GM19035 (cell line): ENCODE measurements around the gene RNF113A.
"Not testable (repeated sequence)": the region's sequence is repeated elsewhere in the genome, so short reads cannot be mapped to it uniquely, and the experiment has no call there.

Experiments
- ATAC-seq: cut with Tn5 transposase; IDR thresholded peaks from one replicate; pipeline ENCODE4 v1.9.1; 2021; ENCODE audit not compliant: unreplicated experiment

The RNF113A gene

DNA sequence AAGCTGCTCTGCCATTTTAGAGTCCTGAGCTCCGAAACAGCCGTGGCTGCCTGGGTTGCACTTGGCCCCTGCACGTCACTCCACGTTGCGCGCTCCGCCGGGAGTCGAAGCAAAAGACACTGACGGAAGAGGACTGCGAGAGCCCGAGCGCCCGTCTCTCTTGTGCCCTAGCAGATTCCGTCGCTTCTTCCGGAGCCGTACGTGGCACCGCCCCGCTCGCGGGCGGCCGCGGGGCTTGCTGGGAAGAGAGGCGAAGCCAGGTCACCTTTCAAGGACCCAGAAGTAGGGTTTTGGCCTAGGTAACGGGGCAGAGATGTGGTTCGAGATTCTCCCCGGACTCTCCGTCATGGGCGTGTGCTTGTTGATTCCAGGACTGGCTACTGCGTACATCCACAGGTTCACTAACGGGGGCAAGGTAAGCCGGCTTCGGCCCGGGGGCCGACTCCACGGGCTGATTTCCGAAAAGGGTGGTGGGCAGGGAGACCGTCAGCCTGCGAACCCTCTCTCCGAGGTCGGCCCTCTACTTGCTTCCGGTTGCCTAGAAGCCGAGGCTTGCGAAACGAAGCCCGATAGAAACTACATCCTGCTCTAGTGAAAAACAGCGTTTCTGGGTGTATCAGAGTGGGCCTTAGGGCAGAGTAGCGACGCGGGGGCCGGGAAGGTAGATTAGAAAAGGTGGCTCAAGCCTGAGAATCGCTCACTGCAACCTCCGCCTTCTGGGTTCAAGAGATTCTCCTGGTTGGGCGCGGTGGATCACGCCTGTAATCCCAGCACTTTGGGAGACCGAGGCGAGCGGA lies at the start of gene RNF113A, which contains the start of gene NDUFA1:
Gene RNF113A, minus strand, starts transcription at position 135 of the 797 bp plus-strand sequence. Its CDS starts 120 bp downstream, at position 15.
Gene NDUFA1, plus strand, starts transcription at position 234 of the 797 bp plus-strand sequence. Its CDS starts 80 bp downstream, at position 314.
- ATAC-seq, result peak; percentile 93

DNA sequence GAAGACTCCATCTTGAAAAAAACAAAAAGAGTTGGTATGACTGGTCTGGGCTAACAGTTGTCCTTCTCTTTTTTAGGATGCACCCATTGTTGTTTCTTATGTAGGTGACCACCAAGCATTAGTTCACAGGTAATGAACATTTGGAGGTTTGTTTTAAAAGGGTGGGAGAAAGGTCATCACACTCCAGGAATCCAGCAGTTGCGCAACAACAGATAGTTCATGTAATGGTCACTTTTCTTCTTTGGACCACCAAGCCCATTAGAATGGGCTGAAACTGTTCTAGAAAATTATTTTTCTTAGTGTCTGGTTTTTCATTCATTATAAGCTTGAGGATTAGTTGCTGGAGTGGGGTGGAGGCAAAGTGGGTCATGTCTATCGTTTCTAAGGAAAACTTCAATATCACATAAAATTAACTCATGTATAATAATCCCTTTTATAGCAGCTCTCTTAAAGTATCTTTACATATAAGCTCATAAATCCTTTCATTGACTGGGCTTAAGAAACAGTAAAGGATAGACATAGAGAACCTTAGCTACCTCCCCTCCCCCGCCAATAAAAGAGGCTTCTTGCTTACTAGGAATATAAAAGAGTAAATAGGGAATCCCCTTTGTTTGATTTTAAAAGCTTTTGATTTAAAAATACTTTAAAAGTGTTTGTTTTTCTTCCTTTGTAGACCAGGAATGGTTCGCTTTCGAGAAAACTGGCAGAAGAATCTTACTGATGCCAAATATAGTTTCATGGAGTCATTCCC lies 48.5 kb upstream of the RNF113A start:
- ATAC-seq, result no peak

GRCh38 chrX:119917877-119918276 lies 46.3 kb upstream of the RNF113A start:
- no peak for ATAC-seq

DNA sequence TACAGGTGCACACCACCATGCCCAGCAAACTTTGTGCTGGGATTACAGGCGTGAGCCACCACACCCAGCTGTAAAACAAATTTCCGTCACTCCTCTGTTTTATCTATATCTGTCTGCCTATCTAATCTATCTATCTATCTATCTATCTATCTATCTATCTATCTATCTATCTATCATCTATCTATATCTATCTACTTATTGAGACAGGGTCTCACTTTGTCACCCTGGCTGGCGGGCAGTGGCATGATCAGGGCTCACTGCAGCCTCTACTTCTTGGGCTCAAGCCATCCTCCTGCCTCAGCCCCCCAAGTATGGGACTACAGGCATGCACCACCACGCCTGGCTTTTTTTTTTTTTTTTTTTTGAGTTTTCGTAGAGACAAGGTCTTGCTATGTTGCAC lies 44.8 kb upstream of the RNF113A start:
- no peak for ATAC-seq

DNA sequence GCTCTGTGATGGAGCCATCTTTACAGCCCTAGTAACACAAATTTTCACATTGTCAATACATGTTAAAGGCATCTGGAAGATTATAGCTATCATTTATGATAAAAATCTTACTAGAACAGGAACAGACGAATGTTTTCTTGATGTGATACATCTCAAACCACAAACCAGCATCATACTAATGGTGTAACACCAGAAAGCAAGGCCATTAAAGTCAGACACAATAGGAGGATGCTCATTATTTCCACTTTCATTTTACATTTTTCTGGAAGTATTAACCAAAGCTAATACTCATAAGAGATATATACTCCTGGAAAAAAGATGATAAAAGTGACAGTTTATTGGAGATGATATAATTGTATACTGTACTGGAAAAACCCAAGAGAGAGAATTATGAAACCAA lies 29.4 kb upstream of the RNF113A start:
- ATAC-seq, result no peak

- no peak for ATAC-seq
These were observed 27.6 kb upstream of the RNF113A start for GRCh38 chrX:119899125-119899524.

DNA sequence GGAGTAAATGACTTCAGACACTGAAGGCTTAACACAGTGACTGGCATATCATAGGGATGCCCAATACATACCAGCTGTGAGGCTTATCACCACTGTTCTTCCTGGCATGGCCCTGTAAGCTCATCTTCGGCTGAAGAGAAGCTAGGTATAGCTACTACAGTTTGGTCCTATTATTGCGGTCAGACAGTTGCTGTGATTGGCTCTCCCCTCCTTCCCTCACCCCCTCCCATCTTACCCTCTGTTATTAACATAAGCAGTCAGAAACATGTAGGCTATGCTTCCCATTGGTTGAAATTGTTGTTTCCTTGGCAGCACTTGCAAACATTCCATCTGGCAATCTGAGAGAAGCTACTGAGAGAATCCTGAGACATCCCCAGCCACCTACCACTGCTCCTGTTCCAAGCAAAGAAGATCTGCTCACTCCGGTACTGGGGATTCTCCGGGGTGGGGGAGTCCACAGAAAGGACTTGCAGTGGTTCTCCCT lies 24.4 kb upstream of the RNF113A start, which contains the start of gene AKAP14:
Gene AKAP14, plus strand, starts transcription at position 51 of the 484 bp plus-strand sequence. CDS start 7,331 bp downstream, outside the sequence.
- ATAC-seq, result no peak

GRCh38 chrX:119891961-119892692 lies 20.6 kb upstream of the RNF113A start:
- ATAC-seq, result not testable (repeated sequence)

DNA sequence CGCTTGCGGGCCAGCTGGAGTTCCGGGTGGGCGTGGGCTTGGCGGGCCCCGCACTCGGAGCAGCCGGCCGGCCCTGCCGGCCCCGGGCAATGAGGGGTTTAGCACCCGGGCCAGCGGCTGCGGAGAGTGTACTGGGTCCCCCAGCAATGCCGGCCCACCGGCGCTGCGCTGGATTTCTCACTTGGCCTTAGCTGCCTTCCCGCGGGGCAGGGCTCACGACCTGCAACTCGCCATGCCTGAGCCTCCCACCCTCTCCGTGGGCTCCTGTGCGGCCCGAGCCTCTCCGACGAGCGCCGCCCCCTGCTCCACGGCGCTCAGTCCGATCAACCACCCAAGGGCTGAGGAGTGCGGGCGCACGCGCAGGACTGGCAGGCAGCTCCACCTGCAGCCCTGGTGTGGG lies 19.1 kb upstream of the RNF113A start:
- ATAC-seq, result not testable (repeated sequence)

- ATAC-seq, result no peak
These were observed 16.3 kb upstream of the RNF113A start for GRCh38 chrX:119887721-119888425.

DNA sequence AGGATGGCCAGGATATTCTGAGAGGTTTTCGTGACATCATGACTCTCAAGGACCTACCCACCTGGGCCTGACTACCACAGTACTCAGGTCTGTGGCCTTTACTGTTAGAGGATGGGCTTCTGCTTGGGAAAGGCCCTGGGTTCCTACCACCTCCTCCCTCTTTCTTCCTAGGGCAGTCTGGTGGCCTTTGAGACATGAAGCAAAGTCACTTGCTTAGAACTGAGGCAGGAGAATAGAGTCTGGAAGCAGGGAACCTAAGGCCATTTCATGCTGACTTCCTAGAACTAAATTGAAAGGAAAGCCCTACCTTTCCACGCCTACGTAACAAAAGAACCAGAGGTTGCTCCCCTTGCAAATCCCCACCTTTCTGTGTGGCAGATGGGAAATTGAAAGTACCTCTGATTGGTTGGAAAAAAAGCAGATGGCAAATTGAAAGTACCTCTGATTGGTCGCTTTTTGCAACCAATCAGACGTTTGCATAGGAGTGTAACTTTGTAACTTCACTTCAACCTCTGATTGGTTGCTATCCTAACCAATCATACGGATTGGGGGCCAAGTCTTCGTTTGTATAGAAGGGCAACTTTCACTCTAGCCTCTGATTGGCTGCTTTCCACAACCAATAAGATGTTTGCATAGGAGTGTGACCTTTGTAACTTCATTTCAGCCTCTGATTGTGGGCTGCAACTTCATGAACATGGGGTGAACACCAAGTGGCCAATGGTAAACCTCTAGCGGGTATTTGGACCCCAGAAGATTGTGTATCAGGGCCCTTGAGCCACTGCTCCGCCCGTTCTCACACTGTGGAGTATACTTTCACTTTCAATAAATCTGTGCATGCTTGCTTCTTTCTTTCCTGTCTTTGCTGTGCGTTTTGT lies 14.3 kb upstream of the RNF113A start:
- no peak for ATAC-seq

GRCh38 chrX:119880552-119881437 lies 9.3 kb upstream of the RNF113A start:
- peak; percentile 85 for ATAC-seq

DNA sequence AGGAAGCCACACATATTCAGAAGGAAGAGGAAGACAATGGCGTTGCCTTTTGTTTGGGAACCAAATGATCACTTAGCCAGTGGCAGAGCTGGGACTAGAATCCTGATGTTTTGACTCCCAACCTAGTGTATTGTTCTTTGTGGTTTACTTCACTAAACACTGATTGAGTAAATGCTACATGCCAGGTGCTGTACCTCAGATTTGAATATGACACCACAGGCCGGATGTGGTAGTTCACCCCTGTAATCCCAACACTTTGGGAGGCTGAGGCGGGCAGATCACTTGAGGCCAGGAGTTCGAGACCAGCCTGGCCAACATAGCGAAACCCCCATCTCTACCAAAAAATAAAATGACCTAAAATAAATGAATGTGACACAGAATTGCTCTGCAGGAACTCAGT lies 8.5 kb upstream of the RNF113A start:
- peak; percentile 62 for ATAC-seq

GRCh38 chrX:119878740-119879139 lies 7.2 kb upstream of the RNF113A start:
- ATAC-seq, result no peak

DNA sequence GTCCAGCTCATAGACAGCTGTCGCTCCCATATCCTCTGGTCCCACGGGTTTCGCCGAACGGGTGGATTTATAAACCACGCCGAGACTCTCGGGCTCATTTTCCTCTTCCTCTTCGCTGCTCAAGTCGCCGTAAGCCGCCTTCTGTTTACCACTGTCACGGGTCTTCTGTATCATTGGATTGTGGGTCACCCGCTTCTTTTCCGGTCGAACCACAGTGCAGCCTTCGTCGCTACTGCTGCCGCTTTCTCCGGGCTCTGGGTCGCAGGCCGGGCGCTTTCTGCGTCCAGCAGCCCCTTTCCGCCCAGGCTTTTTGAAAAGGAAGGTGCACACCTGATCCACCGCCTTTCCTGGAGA lies 311 bp downstream of the RNF113A start:
- ATAC-seq, result peak; percentile 52

DNA sequence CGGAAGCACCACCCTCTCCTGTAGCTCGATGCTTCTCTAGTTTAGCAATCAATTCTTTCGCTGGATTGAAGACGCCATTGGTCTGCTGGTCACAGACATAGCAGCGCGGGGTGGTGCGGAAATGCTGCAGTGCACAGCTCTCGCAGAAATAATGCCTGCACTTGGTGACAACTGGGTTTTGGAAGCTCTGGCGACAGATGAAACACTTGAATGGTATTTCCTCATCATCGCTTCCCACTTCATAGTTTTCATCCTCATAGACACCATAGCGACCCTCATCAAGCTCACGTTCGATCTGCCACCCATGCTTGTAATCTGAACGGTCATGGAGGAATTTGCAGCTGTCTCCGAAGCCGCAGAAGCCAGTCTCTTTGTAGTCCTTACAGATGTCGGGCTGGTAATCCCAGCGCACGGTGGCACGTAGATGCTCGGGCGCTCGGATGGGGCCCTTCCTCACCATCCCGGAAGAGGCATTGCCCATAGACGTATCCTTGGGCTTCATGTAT lies 854 bp downstream of the RNF113A start:
- ATAC-seq, result no peak

GRCh38 chrX:119853444-119853843 lies 18.1 kb downstream of the RNF113A start:
- ATAC-seq, result no peak
